Fibroblast of skin of right quadriceps (primary cell): Measurements from ENCODE around the gene CORO1C.

ENCODE experiments used
- DNase-seq: peaks from one replicate; pipeline ENCODE4 v3.0.0-alpha.2; 2013

CORO1C gene

DNA sequence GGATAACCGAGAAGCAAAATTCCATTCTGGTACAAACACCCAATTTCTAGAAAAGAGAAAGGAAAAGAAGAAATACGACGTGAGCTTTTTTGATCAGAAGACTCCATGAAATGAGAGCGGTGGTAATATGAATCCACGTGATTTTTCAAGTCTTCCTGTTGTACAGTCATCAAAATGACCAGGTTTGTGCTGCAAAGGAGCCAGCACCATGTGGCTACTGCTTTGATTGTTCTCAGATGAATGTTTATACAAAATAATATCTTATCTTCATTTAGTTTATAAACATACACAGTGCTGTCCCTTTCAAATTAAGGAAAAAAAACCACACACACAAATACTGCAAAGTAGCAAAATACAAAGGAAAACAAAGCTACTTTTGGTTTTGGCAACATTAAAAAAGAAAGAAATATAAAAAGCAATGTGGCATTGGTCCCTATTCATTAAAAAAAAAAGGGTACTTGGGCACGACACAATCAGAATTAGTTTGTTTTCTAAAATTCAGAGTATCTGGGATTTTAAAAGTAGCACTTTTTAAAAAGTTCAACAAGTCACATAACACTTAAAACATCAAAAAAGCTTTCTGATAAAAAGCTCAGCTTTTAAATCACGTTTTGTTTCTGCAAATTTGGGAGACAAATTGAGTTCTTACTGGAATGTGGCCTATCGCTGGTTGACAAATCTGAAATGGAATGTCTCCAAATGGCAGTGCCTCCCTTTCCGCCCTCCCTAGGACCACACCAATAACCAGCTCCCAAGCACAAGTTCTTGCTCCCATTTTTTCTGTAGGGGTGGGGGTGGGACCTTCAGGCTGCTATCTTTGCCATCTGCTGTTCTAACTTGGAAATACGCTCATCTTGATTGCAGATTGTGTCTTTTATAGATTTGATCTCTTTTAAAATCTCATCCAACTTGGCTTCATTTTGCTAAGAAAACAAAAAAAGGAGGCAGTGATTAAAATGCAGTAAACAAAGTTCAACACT, 84.4 kb downstream of the CORO1C start:
- peak; percentile 51 for DNase-seq

GRCh38 chr12:108645686-108646599, 85.4 kb downstream of the CORO1C start:
- DNase-seq: no peak

DNA sequence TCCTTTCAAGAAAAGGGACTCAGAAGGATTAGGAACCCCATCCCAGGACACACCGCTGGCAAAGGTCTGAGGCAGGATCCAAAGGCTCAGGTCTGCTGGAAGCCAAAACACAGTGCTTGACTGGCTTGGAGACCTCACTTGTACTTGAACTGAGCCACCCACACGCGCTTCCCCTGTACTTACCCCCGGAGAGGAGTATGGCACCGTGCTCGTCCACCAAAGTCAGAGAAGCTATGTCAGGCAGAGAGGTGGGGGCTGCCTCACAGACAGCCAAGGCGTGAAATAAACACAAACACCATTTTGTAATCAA, 86.6 kb downstream of the CORO1C start:
- no peak for DNase-seq

- no peak for DNase-seq
Measured at GRCh38 chr12:108643941-108644810, 87.1 kb downstream of the CORO1C start.

- no peak for DNase-seq
Measured at GRCh38 chr12:108642899-108643654, 88.2 kb downstream of the CORO1C start.

- DNase-seq: no peak
Measured at GRCh38 chr12:108642269-108642870, 88.9 kb downstream of the CORO1C start.

GRCh38 chr12:108641446-108642268, 89.7 kb downstream of the CORO1C start:
- no peak for DNase-seq

DNA sequence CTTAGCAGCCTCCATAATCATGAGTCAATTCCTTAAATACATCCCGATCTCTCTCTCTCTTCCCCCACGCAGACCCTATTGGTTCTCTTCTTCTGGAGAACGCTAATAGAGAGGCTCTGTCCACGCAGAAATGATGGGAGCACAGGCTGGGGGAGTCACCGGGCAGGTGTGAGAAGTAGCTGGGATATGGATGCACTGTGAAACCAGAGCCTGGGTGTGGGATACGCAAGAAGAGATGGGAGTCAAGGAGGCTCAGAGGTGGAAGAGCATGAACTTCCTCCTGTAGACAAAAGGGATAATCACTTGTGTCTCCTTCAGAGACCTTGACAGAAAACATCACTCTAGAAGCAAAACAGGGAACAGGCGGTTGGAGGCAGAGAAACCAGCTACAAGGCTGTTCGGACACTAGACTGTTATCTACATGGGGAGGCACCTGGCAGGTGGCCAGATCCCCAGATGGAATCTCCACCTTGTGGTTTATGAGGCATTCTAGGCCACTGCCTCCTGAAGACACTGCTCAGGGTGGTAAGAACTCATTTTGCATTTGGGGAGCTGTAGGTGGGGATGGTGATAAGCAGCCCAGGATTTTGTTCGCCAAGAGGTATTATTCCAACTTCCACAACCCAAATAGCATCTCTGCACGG, 90.4 kb downstream of the CORO1C start:
- peak; percentile 48 for DNase-seq

DNA sequence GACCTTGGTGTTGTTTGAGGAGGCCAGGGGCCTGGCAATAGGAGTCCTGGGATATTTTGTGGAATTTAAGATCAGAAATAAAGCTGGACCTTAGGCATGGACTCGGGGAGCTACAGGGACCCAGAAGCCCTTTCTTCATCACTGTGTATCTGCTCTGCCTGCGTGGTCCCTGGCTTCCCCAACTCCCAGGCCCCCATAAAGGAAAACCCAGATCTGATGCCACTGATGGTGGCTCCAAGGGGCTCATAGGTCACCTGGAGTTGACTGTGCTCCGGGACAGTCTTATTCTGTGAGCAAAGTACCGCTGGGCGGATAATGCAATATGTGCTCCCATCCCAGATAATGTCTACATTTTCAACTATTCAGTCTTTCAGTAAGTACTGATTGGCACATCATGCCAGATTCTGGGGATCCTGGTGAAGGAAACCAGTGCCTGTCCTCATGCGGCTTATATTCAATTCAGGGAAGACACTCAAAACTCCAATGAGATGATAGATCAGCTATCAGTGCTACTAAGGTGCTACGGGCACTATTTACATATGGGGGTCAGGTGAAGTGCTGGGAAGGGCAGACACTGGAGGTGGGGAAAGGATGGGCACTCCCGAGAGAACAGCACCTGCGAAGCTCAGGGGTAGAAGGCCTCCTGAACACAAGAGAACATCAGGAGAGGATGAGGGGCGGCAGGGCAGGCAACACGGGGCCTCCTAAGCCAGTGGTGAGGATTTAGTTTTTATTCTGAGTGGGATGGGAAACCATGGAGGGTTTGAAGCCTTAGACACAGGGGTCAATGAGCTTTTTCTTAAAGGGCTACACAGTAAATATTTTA, 92.1 kb downstream of the CORO1C start:
- DNase-seq: no peak

DNA sequence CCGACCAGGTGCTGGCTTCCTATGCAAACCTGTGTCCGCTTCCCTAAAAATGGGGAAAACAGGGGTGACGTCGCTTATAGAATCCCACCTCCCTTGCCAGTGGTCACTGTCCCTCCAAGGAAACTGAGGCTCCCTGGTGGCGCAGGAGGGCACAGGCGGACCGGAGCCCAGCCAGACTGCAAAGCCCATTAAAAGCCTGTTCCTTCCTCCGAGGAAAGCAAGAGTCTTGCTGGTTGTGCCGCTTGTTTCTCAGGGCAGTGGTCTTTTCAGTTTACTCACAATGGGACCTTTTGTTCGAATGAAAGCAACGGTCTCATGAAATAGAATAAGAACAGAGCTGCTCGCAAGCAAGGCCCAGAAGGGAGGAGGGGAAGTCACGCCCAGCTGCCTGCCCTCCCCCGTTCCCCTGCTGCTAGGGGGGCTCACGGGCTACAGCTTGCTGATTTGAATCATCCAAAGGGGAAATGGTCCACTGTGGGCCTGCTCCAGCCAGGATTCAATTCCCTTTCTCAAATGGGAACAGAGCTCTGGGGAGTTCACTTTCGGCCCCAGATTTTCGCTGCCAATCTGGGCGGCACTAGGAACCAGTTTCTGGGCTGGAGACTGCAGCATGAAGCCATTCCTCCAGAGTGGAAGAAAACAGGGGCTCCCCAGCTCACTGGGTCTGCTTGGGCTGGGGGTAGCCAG, 93.0 kb downstream of the CORO1C start:
- no peak for DNase-seq

DNA sequence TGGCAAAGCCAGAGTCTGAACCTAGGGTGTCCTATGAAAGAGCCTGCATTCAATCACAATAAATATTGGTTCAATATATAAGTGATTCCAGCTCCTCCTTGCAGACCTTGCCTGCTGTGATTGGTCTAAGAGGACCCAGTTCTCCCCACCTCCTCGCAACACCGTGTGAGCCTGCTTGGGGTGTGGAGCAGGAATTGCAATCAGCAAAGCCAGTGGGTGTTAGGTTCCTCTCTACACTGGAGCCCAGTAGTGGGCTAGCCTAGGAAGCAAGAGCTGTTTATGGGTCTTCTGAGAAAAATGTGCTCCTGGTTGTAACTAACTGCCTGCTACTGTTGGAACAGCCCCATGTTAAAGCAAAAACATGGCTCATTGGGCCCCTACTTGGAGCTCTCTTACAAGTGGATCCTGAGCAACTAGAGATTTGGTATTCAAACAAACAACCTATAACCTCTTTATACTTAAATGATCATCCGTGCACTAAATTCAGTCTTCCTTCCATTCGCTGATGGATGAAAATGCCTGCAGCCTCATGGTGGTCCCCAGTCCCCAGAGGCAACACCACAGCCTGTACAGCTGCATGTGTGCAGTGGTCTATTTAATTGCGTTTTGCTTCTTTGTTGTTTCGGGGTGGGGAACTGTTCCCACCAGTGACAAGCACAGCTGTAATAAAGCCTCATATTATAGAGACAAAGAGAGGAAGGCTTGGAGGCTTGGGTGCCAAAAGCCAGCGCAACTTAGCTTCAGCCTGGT, 93.9 kb downstream of the CORO1C start:
- DNase-seq: no peak

DNA sequence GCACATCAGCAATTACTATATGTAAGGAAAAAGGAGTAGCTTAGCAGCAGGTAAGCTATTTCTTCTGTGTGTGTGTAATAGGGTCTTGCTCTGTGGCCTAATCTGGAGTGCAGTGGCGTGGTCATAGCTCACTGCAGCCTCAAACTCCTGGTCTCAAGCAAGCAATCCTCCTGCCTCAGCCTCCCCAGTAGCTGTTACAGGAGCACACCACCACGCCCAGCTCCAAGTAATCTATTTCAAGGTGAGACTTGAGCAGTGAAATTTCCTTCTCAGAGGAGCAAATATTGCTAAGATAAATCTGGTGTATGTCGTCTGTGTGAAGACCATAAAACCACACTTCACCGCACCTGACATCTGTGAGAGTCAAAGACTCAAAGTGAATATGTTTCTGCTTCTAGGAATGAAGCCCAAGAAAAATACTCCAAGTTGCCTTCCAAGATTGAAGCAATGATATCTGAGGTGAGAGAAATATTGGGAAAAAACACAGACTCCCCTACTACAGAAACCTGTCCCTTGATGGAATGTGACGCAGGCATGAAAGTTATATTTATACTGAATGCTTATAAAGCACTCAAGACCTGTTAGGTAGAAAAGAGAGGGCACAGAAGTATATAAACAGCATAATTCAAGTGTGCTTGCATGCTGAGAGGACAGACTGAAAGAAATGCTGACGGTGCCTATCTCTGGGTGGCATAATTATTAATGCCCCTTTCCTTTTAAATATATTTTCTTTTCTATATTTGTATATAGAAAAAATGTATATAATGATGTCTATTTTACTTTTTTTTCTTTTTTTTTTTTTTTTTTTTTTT, 95.1 kb downstream of the CORO1C start:
- DNase-seq: no peak

DNA sequence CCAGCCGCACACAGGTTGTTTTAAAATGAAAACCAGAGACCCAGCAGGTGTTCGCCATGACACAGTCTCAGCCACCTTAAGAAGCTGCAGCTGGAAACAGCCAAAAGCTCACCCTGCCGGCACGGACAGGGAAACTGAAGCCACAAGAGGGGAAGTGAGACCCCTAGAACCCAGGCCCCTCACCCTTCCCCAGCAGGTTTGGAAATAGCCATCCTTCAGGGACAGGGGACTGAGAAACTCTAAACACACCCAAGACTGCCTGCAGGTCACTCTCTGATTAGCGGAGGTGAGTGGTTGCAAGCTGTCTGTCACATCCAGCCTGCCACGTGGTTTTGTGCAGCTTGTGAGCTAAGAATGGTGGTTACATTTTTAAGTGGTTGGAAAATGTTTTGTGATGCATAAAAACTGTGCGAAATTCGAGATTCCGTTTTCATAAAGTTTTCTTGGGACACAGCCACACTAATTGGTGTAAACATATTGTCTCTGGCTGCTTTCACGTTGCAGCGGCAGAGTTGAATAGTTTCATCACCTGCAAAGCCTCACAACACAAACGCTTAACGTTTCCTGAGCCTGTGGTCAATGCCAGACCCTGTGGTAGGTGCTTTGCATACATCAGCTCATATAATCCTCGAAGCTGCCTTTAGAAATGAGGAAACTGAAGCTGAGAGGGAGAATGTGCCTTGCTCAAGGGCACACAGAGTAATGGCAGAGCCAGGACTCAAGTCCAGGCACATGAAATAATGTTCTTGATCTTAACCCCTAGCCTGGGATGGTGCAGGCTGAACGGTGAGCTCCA, 95.9 kb downstream of the CORO1C start:
- no peak for DNase-seq

GRCh38 chr12:108634341-108634751, 97.0 kb downstream of the CORO1C start:
- DNase-seq: no peak

DNA sequence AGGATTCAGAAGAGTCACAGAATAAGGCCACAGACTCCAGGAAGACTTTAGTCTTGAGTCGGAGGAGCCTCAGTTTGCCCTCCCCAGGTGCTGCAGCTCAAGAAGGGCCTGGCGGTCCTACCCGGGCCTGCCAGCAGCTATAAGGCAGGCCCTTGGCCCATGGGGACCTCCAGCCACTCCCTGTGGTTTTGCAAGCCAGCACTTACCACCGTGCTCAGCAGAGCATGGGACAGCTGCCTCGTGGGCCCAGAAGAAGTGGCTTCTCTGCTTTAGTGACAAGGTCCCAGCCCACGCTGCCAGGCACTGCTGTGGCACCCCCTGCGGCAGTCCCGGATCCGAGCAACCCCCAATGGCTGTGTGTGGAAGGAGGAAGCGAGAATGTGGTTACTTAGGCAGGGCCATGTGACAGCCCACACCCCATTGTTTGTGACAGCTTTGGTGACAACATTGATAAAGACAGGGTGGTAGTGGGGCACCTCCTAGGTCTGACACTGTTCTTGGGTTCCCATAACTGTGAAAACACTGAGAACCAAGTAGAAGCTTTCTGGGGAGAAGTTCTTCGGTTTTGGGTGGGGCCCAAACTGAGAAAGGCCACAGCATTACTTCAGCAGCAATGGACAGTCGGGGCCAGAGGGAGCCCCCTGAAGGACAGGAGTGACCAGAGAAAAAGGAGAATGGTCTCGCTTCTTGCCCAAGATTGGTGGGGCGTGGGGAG, 97.6 kb downstream of the CORO1C start, which contains the start of gene SELPLG:
TSS of gene SELPLG (minus strand) at position 361 of the 715 bp plus-strand sequence. CDS start 9,587 bp downstream, outside the sequence.
- DNase-seq: no peak
